CD4-positive, alpha-beta T cell treated with Interleukin-4 for 4 hours (primary cell): ENCODE data around the gene LRRC37A.
"Not testable (repeated sequence)": the region's sequence is repeated elsewhere in the genome, so short reads cannot be mapped to it uniquely, and the experiment has no call there.

Experiments
- DNase-seq: peaks from one replicate; pipeline ENCODE4 v3.0.0-alpha.2; 2020

Gene LRRC37A

GRCh38 chr17:46290906-46291546 lies 3.9 kb upstream of the LRRC37A start:
- not testable (repeated sequence) for DNase-seq

- not testable (repeated sequence) for DNase-seq
These were observed 3.3 kb upstream of the LRRC37A start for GRCh38 chr17:46291618-46292017.

DNA sequence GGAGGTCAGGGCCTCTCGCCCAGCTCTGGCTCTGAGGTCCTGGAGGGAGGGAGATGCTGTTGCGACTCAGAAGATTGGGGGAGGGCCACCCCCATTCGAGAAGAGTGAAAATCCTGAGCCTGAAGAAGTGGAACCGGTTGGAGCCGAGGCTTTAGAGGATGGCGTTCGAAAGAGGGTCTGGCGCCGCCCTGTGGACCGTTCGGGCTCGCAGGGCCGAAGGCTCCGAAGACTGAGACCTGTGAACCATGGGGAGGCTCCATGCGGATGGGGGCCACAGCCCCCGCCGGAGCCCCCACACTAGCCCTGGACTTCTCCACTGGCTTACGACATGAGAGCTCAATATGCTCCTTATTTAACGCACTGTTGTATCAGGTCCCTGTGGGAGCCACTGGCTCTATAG lies 46.3 kb downstream of the LRRC37A start:
- not testable (repeated sequence) for DNase-seq

DNA sequence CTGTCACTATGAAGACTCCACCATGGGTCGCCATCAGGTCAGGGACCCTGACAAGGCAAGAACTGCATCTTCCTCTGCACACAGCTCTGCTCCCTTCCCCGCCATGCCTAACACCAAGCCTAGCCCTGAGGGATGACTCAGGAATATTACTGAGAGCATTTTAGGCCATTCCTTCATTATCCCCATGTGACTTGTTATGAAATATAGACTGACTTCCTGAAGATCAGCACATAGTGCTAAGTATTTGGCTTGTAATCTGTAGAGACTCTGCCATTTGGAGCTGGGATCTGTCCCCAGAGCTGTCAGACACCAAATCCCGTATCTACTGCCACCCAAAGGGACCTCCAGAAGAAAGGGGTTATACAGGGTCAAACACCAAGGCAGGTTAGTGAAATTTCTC lies 47.2 kb downstream of the LRRC37A start:
- DNase-seq, result not testable (repeated sequence)

- DNase-seq, result not testable (repeated sequence)
These were observed 53.4 kb downstream of the LRRC37A start for GRCh38 chr17:46348345-46348744.

- DNase-seq, result not testable (repeated sequence)
These were observed 54.1 kb downstream of the LRRC37A start for GRCh38 chr17:46349060-46349459.

GRCh38 chr17:46353856-46354255 lies 58.9 kb downstream of the LRRC37A start:
- not testable (repeated sequence) for DNase-seq

DNA sequence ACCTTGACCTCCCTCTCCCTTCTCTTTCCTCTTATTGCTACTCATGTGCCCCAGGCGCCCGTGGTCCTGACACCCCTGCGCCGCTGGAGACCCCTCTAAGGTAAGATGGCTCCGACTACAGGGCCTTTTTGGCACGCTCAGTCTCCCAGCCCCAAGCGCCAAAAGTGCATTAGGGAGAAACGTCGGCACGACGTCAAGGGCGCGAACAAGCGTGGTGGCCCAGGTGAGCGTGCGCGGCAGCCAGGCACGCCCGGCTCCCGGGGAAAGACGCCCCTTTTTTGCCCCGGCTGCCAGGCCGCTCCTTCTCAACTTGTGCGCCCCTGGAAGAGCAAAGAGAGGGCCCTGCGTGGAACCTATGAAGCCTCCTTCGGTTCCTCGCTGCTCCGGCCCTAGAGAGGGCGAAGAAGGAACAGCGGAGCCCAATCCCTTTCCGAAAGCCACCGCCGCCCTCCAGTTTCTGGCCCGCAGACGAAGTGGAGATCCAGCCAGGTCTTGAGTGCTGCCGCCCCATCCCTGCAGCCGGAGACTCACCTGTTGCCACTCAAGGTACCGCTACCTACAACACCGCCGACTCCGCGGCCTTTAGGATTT lies 66.3 kb downstream of the LRRC37A start:
- not testable (repeated sequence) for DNase-seq

GRCh38 chr17:46361755-46362154 lies 66.8 kb downstream of the LRRC37A start, which contains the start of gene ARL17B:
ARL17B (minus strand) TSS chr17:46361766; CDS start chr17:46358397, 3,369 bp downstream.
- DNase-seq, result peak; percentile 100

DNA sequence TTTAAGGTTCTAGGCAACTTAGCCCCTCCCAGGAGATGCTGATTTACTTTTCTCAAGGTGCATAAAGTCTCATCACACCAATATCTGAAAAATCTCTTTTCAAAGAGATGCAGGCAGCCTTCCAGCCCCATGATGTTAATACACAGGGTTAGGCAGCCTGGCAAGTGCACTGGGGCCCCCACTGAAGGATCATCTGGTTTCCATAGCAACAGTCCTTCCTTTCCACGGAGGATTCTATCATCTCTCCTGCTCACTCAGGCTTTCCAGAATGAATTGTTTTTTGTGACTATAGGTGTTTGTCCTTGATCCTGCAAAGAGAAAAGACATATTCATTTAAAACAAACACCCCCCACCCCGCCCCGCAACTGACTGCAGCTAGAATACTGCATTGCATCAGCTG lies 72.6 kb downstream of the LRRC37A start:
- DNase-seq, result not testable (repeated sequence)

DNA sequence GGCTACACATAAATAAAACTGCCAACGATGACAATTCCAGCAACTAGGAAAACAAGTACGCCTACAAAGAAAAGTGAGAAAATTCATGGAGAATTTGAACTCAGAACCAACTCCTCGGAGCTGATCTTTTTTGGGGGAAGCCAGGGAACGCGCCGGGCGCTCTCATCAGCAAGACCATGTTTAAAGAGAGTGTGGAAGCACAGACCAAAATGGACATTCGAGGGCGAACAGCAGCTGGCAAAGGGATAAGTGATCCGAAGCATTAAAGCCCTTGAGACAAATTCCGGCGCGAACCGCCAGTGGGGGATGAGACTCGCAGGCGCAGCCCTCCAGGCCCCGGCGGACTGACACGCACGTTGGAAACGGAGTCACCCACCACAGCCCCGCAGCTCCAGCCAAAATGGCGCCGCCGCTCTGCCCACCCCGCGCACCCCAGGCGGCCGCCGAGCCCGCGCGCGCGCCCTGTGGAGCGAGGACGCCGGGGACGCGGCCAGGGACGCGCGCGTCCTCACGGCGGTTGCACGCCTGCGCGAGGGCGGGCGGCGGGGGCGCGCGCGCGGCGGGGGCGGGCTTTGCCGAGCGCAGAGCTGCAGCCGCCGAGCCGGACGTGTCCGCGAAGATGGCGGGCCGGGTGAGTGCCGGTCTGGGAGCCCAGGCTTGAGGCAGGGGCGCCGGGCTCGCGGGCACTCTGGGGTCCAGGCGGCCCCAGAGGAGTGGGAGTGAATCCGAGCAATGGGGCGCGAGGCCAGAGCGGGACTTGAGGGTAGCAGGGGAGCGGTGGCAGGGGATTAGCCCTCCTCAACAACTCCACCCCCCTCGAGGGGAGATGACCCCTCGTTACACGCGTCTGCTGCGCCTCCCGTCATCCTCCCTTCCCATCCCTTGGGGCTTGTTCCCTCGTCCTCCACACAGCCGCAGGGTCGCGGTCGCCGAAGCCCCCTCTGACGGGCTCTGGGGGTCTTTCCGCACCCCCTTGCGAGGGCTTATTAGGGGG lies 77.6 kb downstream of the LRRC37A start:
- DNase-seq, result not testable (repeated sequence)

GRCh38 chr17:46373418-46373817 lies 78.5 kb downstream of the LRRC37A start:
- DNase-seq, result not testable (repeated sequence)

DNA sequence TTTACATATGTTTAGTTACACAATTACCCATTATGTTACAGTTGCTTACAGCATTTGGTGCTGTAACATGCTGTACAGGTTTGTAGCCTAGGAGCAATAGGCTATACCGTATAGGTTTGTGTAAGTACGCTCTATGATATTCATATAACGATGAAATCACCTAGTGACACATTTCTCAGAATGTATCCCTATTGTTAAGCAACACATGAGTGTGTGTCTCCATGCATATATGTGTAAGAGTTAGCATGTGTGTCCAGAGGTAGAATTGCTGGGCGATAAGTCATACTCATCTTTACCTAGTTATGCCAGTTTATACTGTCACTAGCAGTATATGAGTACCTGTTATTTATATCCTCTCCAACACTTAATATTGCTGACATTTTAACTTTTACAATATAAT lies 88.2 kb downstream of the LRRC37A start:
- not testable (repeated sequence) for DNase-seq

DNA sequence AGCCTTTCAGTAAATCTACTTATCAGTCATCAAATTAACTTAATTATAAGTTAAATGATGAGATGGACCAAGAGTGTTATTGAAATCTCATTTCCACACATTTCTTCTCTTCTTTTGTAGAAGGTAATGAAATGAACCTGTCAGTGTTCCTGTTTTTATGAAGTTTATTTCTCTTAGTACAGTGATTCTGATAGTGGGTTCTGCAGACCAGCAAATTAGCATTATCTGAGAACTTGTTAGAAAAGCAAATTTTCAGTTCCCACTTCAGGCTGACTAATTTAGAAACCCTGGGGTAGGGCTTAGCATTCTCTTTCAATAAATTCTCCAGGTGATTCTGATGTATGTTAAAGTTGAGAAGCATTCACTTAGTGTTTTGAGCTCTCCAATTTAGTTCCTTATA lies 90.6 kb downstream of the LRRC37A start:
- not testable (repeated sequence) for DNase-seq
